GM12875 (cell line): ENCODE results near the gene TCERG1L.

Experiments used
- H3K4me3 ChIP-seq: one replicate; pipeline ENCODE4 v1.5.1; 2011; ENCODE audit warnings: low read depth, low read length, control low read depth
- TF ChIP-seq, protein P1 (sequence below): IDR thresholded peaks from 2 replicates; pipeline ENCODE4 v1.5.1; 2011; ENCODE audit warnings: low read depth, mild to moderate bottlenecking, control low read depth, inconsistent platforms, low read length, moderate library complexity, borderline replicate concordance; ENCODE audit not compliant: insufficient read depth

Gene TCERG1L

DNA sequence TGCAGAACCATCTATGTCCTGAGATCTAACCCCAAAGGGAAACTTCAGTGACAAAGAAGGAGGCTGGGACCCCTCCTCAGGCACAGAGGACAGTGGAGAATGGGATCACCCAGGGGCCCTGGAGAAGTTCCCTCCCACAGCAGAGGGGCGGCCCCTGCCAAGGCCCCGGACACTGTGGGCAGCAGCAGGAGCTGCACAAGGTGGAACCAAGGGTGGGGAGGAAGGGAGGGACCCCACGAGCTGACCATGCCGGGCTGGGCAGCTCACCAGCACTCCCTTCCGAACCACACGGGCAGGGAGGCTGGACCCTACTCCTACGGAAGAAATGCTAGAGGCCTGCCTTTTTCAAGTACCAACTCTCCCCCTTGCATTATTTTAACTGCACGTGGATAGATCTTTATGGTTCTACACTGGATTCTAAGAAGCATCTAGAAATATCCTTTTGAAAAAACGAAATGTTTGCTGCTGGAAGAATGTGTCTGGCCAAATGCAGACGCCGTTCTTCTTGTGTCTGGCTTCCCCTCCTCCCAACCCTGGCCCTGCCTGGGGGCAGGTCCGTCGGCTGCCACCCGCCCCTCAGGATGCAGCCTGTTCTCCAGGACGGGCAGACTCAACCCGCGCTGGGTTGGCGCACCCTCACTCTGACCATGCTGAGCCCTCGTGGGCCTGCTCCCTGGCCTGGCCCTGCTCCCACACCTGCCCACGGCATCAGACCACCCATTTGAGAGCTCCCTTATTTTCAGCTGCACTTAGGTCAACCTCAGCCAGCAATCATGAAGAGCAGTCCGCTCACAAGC, 193.9 kb downstream of the TCERG1L start:
- H3K4me3 ChIP-seq, result no peak overlapping the region
- TF ChIP-seq, protein P1, sequence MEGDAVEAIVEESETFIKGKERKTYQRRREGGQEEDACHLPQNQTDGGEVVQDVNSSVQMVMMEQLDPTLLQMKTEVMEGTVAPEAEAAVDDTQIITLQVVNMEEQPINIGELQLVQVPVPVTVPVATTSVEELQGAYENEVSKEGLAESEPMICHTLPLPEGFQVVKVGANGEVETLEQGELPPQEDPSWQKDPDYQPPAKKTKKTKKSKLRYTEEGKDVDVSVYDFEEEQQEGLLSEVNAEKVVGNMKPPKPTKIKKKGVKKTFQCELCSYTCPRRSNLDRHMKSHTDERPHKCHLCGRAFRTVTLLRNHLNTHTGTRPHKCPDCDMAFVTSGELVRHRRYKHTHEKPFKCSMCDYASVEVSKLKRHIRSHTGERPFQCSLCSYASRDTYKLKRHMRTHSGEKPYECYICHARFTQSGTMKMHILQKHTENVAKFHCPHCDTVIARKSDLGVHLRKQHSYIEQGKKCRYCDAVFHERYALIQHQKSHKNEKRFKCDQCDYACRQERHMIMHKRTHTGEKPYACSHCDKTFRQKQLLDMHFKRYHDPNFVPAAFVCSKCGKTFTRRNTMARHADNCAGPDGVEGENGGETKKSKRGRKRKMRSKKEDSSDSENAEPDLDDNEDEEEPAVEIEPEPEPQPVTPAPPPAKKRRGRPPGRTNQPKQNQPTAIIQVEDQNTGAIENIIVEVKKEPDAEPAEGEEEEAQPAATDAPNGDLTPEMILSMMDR, result no peak

DNA sequence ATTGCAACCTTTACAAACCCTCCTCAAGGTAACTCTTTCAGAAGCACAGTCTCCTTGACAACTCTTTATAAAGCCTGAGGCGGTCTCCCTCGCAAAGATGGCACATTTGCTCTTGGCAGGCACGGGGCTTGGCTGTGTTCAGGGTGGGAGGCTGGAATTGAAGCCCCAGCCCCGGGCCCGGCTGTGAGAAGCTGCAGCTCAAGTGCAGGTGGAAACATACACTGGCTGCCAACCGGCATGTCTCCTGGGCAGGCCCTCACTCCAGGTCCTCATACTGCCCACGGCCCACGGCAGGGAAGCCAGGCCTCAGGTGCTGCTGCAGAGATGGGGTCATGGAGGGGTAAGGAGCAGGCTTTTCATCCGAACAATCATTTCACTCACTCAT, 194.5 kb downstream of the TCERG1L start:
- TF ChIP-seq, protein P1, result no peak
- no peak overlapping the region for H3K4me3 ChIP-seq

DNA sequence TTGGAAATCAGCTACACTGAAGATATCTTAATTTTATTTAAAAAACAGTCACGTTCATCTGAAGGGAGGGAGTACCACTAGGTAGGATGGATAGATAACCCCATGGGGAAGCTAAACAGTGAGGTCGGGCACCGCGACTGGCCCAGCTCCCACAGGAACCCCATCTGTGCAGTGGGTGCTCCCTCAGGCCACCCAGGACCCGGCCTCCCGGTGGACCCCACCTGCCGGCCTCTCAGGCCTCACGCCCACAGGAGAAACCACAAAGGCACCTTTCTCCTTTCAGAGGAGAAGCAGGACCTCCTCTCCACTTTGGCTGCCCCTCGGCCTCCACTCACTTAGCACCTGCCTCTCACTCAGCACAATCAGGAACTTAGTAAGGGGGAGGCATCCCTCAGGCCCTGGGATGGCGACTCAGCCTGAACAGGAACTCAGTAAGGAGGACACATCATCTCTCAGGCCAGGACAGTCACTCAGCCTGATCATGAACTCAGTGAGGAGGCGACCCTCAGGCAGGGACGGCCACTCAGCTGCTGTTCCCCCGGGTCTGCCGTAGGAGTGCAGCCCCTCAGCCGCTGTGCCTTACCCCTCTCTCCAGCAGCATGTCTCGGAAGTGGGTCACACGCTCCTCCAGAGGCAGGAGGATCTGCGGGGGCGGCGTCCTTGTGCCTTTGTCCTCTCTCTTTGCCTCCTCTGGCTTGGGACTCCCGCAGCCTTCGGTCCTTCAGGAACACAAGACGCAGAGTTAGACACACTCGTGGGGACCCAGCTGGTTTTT, 195.1 kb downstream of the TCERG1L start:
- TF ChIP-seq, protein P1, result no peak
- no peak overlapping the region for H3K4me3 ChIP-seq

DNA sequence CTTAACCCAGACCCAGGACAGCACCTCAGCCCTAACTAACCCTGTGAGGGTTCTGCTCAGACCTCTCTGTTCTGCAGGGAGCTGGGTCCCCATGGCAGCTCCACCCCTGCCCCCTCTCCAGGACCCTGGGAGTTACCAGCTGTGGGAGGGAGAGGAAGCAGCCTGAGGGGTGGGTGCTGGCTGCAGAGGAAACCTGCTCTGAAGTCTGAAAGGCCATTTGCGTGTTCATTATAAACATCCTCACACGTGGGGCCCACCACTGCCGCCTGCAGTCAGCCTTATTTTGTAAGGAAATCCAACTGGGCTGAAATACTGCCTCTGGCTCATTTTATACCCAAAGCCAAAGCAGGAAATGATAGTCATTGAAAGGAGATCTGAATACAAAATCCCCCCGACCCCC, 195.7 kb downstream of the TCERG1L start:
- TF ChIP-seq, protein P1, result no peak
- H3K4me3 ChIP-seq, result no peak overlapping the region

DNA sequence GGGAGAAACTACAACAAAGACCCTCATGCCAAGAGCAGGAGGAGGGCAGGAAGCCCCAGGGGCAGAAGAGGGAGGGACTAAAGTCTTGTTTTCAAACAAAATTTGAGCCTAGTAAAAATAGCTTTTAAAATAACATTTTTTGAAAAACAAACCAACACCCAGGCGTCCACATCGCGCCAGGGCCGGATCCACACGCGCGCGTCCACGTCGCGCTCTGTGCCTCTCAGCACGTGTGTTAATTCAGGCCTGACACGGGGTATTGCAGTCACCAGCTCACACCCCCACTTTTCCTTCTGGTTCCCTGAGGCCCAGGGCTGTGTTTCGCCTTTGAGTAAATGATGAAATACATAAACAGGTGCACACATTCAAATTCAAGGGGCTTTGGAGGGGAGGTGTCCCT, 196.2 kb downstream of the TCERG1L start:
- no peak overlapping the region for H3K4me3 ChIP-seq
- TF ChIP-seq, protein P1, result no peak

DNA sequence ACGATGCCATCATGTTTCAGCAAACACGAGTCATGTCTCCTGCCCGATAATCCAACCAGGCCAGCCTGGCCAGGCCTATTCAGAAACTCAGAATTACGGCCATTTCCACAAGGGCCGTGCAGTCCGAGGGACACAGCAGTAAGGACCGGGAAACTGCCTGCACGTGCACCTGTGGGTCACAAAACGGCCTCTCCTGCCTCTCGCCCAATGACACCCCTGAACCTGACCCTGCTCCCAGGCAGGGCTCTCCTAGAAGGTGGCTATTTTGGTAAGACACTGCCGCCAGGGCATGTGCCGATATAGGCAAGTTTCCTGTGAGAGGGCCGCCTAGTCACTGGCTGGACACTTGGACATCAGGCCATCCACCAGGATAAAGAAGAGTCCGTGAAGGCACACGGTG, 196.7 kb downstream of the TCERG1L start:
- TF ChIP-seq, protein P1, result no peak
- H3K4me3 ChIP-seq, result no peak overlapping the region
